LNCAP (cell line): ENCODE data around the gene CELF4.

Experiments used
- TF ChIP-seq, protein P1 (sequence below): fragments of 450-650 bp; IDR thresholded peaks from 2 replicates; pipeline ENCODE4 v1.5.1; 2017; ENCODE audit warnings: mild to moderate bottlenecking

Gene CELF4

DNA sequence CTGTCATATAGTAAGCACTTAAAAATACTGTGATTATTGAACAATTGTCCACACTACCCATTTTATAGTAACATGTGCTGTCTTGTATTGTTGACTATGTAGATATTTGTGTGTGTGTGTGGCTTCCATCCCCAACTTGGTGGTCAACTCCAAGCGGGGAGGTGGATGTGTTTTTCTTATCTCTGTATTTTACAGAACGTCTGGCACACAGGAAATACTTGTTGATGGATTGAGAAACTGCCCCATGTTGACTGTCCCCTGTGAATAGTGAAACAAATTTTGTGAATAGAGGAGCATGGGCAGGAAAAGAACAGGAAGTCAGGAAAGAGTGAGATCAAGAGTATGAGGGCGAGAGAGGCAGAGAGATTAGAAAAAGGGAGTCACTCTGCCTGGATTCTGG, 83.6 kb downstream of the CELF4 start:
- TF ChIP-seq, protein P1, sequence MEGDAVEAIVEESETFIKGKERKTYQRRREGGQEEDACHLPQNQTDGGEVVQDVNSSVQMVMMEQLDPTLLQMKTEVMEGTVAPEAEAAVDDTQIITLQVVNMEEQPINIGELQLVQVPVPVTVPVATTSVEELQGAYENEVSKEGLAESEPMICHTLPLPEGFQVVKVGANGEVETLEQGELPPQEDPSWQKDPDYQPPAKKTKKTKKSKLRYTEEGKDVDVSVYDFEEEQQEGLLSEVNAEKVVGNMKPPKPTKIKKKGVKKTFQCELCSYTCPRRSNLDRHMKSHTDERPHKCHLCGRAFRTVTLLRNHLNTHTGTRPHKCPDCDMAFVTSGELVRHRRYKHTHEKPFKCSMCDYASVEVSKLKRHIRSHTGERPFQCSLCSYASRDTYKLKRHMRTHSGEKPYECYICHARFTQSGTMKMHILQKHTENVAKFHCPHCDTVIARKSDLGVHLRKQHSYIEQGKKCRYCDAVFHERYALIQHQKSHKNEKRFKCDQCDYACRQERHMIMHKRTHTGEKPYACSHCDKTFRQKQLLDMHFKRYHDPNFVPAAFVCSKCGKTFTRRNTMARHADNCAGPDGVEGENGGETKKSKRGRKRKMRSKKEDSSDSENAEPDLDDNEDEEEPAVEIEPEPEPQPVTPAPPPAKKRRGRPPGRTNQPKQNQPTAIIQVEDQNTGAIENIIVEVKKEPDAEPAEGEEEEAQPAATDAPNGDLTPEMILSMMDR = no peak

DNA sequence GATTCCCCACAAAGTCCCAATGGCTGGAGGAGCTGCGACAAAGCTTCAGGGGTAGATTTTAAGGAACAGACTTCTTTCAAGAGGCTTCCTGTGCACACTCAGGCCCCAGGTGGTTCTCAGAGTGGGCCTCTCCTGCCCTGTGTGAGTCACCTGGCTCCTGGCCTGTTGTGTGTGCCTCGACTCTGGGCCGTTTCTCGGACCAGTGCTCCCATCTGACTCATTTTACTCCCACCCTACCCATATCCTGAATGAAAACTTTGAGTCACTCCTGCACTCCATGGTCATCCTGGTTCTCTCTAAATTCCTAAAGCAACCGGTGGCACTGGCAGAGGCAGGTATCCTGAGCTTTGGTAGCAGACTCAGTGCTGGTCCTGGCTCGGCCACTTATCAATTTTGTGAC, 84.1 kb downstream of the CELF4 start:
- TF ChIP-seq, protein P1 = no peak

DNA sequence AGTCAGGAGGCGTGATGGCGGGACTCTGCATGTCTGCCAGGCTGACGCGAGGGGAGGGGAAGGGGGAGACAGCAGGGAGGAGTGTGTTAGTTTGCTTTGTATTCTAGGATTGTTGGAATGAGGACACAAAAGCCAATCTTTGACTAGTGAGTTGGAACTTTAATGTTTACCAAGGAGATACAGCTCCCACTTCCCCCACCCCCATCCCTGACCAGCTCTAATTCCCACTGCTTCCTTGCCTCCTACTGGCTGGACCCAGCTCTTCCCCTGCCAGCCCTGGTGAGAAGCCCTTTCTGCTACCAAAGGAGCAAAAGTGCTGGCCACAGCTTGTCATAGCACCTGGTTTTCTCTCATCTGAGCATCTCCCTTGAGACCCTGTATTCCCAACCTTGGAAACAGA, 84.5 kb downstream of the CELF4 start:
- TF ChIP-seq, protein P1 = no peak

DNA sequence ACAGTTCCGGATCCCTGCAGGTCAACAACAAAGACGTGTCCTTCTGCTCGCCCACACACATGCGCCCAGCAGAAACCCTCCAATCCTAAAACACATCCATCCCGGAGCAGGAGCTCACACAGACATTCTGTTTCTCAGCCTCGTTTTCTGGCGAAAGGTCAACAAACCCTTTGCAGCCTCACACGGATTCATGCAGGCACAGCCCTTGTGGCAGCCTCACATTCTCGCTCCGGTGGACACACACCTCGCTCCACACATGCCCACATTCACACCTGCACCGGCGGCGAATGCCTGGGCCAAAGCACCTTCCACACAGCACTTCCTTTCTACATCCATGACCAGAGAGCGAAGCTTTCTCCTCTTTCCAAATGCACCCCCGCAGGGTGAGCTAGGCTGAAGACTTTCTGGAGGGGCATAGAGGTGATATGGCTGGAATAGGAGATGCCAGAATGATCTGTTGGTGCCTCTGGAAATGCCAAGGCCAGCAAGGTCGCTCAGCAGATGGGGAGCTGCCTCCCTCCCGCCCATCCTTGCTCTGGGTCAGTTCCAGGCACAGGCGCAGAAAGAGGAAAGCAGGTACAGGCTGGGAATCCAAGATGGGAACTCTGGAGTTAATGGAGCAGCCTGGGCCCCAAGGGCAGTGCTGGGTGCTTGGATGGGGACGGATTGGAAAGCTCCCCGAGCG, 88.8 kb downstream of the CELF4 start:
- TF ChIP-seq, protein P1 = no peak

DNA sequence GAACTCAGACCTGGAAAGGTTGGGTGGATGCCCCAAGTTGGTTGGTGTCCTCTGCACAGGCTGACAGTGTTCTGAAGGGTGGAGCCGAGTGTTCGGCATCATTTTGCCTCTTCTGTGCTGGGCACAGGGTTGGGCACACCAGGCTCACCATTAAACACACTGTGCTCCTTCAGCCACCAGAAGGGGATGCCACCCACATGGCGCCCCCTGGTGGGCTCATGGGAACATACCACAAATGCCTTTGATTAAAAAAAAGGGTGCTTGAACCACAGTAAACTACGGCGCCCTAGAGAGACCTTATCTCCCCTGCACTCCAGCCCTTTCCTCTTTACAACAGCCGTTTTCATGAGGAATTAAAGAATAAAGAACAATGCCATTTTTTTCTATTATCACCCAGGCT, 89.4 kb downstream of the CELF4 start:
- TF ChIP-seq, protein P1 = peak; percentile 66

DNA sequence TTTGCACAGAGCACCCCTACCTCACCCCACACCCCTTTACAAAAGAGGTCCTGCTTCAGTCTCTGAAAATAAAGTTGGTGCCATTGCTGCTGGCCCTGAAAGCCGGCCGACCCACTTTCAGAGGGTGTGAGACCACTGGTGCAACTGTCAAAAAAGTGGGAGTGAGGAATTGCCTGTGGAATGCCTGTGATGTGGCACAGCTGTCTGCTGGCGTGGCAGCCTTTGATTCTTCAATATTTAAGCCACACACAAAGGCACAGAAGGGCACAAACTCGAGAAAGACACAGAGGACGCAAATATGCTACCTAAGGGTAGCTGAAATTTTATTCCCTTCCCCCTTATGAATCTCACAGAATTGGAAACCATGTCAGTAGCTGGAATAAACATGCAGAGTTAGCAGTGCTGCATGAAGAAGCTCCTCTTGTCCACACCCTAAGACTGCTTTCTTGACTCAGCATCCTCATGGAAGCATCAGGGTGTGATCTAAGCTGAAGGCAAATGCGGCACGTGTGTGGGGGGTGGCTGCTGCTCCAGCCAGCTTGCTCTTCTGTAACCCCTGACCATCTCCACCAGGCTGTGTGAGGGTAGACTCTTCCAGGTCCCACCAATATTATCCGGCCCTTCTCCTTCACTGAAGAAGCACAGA, 92.3 kb downstream of the CELF4 start:
- TF ChIP-seq, protein P1 = no peak

DNA sequence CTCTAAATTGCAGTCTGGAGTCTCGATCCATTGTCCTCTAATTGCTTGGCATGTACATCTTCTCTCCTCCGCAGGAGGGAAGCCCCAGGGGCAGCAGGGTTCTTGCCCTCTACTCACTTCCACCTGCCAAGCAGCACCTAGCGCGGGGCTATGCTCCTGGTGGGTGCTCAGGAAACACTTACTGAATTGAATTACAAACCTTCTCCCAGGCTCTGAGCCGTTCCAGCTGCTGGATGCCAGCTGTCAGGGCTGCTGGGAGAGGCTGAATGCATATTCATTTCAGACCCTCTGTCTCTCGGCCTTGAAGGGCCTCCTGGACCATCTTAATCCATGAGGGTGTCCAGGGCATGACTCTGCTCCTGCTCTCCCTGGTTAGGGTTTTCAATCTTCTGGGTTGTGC, 94.0 kb downstream of the CELF4 start:
- TF ChIP-seq, protein P1 = no peak
